HEK293T (cell line): ENCODE measurements around the gene EXOC7.

ENCODE experiments used
- BHLHE40 ChIP-seq: fragments of 450-650 bp; IDR thresholded peaks from 2 replicates; pipeline ENCODE4 v1.6.1; 2016; ENCODE audit warnings: mild to moderate bottlenecking, moderate library complexity, borderline replicate concordance
- FOXM1 ChIP-seq: fragments of 450-650 bp; IDR thresholded peaks from 2 replicates; pipeline ENCODE4 v1.6.1; 2017; ENCODE audit warnings: mild to moderate bottlenecking, borderline replicate concordance
- LEF1 ChIP-seq: fragments of 450-650 bp; IDR thresholded peaks from 2 replicates; pipeline ENCODE4 v1.6.1; 2017; ENCODE audit warnings: mild to moderate bottlenecking, borderline replicate concordance
- NFRKB ChIP-seq: fragments of 450-650 bp; IDR thresholded peaks from 2 replicates; pipeline ENCODE4 v1.6.1; 2016; ENCODE audit warnings: mild to moderate bottlenecking, moderate library complexity
- SP1 ChIP-seq: fragments of 450-650 bp; IDR thresholded peaks from 2 replicates; pipeline ENCODE4 v1.6.1; 2017
- SUZ12 ChIP-seq: fragments of 450-650 bp; IDR thresholded peaks from 2 replicates; pipeline ENCODE4 v1.6.1; 2016; ENCODE audit warnings: mild to moderate bottlenecking
- TARDBP ChIP-seq: fragments of 450-650 bp; IDR thresholded peaks from 2 replicates; pipeline ENCODE4 v1.6.1; 2016
- ZNF384 ChIP-seq: fragments of 450-650 bp; IDR thresholded peaks from 2 replicates; pipeline ENCODE4 v1.6.1; 2016

- TF ChIP-seq SUZ12 (no peak), FOXM1 (no peak), TARDBP (no peak), ZNF384 (no peak), LEF1 (no peak), SP1 (no peak), NFRKB (no peak), BHLHE40 (no peak)
Observed at GRCh38 chr17:76125391-76125675, 21.7 kb upstream of the EXOC7 start.
